NCI-H460 (cell line): Measurements from ENCODE around the gene DDX5. TPM values are rescaled to one million over a fixed set of nuclear protein-coding genes. Genes with fewer than 3 reads are reported as not detected.
A peak's percentile ranks its signal among the peaks of the same experiment; 100 is the strongest.

Source experiments
- DNase-seq: peaks from one replicate; pipeline ENCODE4 v3.0.0-alpha.2; 2016; ENCODE audit warnings: low read depth; ENCODE audit errors: extremely low read depth
- polyA plus RNA-seq: library from polyadenylated mRNA; depleted of rRNA; stranded (reverse); fragments of >200 nt; gene quantifications from 2 replicates; pipeline ENCODE4 v1.2.3, GENCODE V29; 2014; cell fraction: nucleus; rRNA removed
- total RNA-seq: library from RNA; depleted of rRNA; stranded (reverse); fragments of >200 nt; shearing (Covaris generic); gene quantifications from 2 replicates; pipeline ENCODE4 v1.2.3, GENCODE V29; 2014; rRNA removed

The DDX5 gene
- 392 and 498 TPM in 2 replicates for total RNA-seq
- polyA plus RNA-seq: 1,062 and 1,359 TPM in 2 replicates

- DNase-seq: peak; percentile 98
Observed at GRCh38 chr17:64506201-64506575, at the start of gene DDX5. TSS of gene DDX5 (minus strand) at chr17:64506289. CDS start at chr17:64506119, 170 bp downstream.

DNA sequence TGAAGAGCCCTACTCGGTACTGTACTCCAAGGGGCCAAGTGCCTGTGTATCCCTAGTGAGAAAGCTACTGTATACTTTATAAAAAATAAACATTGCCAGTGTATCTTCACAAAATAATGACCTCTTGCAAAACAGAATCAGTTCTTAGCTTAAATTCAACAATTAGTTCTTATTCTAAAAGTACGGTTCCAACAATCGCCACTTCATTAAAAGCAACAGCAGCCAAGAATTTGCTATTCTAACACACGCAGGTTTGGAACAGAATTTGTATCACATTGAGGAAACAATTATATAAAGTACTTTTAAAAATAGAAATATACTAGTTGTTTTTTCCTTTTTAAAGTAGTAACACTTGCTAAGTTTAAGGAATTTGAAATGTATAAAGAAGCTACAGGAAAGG, 49.2 kb upstream of the DDX5 start:
- DNase-seq: no peak

DNA sequence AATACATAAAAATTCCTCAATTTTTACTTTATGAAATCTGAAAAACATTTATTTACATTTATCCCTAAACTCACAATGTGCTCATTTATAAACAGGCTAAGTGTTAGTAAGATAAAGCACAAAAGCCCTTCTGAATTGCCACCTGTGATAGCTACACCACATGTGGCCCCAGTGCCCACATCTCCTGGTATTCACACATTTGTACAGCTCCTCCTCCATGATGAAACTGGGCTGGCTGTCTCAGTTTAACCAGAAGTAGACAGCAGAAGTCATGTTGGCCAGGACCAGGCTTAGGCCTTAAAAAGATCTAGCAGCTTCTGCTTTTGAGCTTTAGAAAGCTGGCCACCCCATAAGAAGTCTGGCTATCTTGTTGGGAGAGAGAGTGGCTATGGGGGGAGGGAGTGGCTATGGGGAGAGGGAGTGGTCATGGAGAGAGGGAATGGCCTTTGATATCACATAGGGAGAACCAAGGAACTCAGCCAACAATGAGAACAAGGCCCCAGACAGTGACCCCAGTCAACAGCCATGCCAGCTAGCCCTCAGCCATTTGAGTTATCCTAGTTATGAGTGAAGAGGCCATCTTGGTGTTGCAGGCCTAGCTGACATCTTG, 48.0 kb upstream of the DDX5 start:
- DNase-seq: no peak

GRCh38 chr17:64551461-64551860, 45.4 kb upstream of the DDX5 start:
- DNase-seq: no peak

- DNase-seq: no peak
Observed at GRCh38 chr17:64547319-64547718, 41.2 kb upstream of the DDX5 start.

GRCh38 chr17:64546716-64547115, 40.6 kb upstream of the DDX5 start:
- no peak for DNase-seq

GRCh38 chr17:64544742-64545141, 38.7 kb upstream of the DDX5 start:
- DNase-seq: no peak

GRCh38 chr17:64540118-64540776, 34.2 kb upstream of the DDX5 start:
- no peak for DNase-seq

DNA sequence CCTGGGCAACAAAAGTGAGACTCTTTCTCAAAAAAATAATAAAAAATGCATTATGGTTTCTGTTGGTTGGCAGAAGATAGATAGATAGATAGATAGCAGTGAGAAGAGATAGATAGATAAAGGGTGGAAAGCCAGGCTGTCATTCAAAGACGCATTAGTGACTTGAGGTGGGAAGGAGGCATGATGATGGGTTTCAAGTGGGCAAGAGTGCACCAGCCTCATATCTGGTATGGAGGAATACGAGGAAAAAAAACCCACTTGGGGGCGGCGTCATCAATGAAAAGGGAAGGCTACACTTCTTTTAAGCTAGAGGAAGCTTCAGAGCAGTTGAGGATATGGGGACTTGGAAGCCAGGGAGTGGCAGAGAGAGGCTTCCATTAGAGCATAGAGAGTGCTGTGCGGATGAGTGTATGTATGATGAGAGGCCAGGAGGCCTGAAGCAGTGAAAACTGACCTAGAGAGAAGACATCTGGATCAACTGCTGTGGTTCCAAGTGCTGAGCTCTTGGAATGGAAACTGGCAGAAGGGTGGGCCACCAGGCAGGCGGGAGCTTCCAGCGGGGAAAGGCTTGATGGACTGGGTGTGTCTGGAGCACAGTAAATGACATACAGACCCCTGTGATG, 32.5 kb upstream of the DDX5 start:
- no peak for DNase-seq

- no peak for DNase-seq
Observed at GRCh38 chr17:64537488-64537887, 31.4 kb upstream of the DDX5 start.

DNA sequence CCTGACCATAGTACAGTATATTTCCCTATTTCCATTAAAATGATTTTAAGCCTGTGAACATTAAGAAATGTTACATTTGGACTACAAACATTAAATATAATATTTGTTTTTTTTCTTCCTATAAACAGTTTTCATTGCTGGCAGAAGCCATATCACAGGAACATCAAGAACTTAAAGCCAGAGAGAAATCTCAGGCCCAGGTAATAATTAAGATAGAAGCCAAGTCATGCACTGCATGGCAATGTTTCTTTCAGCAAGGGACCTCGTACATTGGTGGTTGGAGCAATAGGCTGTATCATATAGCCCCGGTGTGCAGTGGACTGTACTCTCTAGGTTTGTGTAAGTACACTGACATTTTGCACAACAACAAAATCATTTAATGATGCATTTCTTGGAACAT, 30.8 kb upstream of the DDX5 start:
- no peak for DNase-seq

DNA sequence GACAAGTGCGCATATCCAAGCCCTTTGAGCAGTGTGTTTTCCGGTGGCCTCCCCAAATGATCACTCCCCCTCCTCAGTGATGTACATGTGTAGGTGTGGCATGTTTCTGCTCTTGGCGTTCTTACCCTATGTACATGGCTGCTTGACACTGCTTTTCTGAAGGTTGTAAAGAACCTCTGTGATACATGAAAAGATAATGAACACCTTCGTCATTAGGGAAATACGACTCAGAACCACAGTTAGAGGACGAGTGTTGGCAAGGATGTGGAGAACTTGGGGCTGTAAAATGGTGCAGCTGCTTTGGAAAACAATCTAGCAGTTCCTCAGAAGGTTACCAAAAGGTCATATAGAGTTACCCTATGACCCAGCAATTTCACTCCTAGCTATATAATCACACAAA, 29.3 kb upstream of the DDX5 start:
- DNase-seq: no peak

DNA sequence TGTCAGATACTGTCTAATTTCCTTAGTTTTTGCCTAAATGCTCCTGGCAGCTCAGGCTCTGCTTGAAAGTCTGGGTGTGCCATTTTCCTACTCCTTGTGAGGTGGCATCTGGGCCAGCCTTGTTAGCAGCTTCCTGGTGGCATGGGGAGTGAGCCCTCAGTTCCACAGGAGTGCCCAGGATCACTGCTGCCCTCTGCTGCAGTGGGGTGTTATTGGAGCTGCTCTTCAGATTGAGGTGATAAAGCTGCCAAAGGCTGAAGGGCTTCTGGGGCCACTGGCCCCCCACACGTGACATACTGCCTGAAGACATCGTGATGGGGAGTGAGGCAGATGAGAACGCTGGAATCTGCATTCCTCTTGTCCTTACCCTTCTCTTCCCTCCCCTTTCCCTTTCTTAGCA, 28.1 kb upstream of the DDX5 start:
- peak; percentile 19 for DNase-seq

GRCh38 chr17:64533784-64534183, 27.7 kb upstream of the DDX5 start:
- no peak for DNase-seq

DNA sequence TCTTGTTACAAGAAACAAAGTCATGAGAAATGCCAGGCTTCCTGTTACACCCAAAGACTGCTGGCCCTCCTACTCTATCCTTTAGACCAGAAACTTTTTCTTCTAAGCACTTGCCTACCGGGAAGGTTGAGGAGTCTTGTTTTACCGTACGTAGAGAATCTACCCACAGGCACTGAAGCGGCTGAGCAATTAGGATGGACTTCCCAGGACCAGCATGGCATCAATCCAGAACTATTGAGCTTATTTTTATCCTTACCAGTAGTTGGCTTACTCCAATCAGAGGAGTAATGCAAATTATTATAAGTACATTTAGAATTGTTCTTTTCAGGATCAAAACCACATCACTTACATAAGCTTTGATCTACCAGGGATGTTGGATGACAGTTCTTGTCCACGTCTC, 26.3 kb upstream of the DDX5 start:
- DNase-seq: no peak

DNA sequence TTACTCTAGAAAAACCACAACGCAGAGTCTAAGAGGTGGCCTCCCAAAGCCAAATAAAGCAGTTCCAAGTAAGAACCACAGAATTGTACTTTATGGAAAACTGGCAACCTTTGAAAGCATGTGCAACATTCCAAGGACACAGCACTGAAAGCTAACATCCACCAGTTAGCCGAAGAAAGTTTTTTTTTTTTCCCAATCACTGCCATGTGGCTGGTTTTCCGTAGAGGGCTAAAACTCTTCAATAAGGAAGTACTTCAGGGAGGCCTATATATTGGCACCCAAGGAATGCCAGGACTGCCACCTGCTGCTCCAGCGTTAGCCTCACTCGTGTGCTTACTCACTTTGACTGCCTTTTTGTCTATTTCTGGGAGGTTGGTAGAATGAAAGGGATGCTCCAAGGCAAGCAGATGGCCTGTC, 25.9 kb upstream of the DDX5 start:
- no peak for DNase-seq

GRCh38 chr17:64529221-64529620, 23.1 kb upstream of the DDX5 start:
- DNase-seq: no peak

DNA sequence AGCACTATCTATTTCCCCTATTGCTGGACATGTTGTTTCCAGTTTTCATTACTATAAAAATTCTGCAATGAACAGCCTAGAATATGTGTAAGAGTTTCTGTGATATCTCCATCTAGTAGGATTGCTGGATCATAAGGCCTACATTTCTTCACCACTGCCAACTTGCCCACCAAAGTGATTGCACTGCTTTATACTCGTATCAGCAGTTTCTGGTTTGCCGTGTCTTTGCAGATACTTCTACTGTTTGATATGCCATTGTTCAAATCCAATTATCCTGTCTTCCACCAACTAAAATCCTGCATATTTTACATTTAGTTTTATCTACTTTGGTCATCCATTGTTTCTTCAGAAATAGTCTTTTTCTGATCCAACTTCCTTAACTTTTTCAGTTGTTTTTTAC, 21.8 kb upstream of the DDX5 start:
- no peak for DNase-seq

- DNase-seq: no peak
Observed at GRCh38 chr17:64520359-64520758, 14.3 kb upstream of the DDX5 start.

DNA sequence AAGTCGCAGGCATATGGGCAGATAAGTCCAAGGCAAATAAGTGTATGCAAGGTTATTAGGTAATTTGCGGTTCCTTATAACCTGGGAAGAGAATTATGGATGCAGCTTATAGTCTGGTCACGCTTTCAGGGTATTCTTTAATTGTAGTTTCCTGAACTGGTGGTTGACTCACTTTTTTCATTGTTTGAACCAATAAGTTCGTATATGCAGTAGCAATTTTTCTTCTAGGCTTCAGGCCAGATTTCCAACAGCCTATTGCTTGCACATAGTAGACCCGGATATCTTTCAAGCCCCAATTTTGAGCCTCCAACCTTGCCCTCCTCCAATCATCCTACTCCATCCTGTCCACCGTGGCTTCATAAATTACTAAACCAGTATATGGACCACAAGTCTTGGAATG, 13.5 kb upstream of the DDX5 start:
- no peak for DNase-seq

- DNase-seq: no peak
Observed at GRCh38 chr17:64515829-64516228, 9.7 kb upstream of the DDX5 start.

GRCh38 chr17:64515419-64515818, 9.3 kb upstream of the DDX5 start:
- DNase-seq: no peak
